HG02884 (cell line): Measurements from ENCODE around the gene PHLDB2.

ENCODE experiments used
- ATAC-seq: cut with Tn5 transposase; IDR thresholded peaks from one replicate; pipeline ENCODE4 v1.9.1; 2021; ENCODE audit warnings: mild to moderate bottlenecking, moderate library complexity; ENCODE audit not compliant: unreplicated experiment

The PHLDB2 gene

GRCh38 chr3:111986800-111987199, 127.7 kb downstream of the PHLDB2 start:
- ATAC-seq, result no peak

GRCh38 chr3:111989061-111989678, 130.1 kb downstream of the PHLDB2 start:
- ATAC-seq, result peak; percentile 94

- no peak for ATAC-seq
Measured at GRCh38 chr3:111993038-111993437, 134.0 kb downstream of the PHLDB2 start.

- ATAC-seq, result peak; percentile 40
Measured at GRCh38 chr3:111998636-111999483, 139.8 kb downstream of the PHLDB2 start, which contains the start of gene TAGLN3. Gene TAGLN3 (plus strand): TSS chr3:111998922. CDS start chr3:111999423, 501 bp downstream.

GRCh38 chr3:111999484-112000324, 140.6 kb downstream of the PHLDB2 start:
- no peak for ATAC-seq

GRCh38 chr3:112000367-112000771, 141.3 kb downstream of the PHLDB2 start:
- no peak for ATAC-seq

- ATAC-seq, result no peak
Measured at GRCh38 chr3:112000966-112001365, 141.9 kb downstream of the PHLDB2 start.

GRCh38 chr3:112001526-112001925, 142.5 kb downstream of the PHLDB2 start:
- ATAC-seq, result no peak

GRCh38 chr3:112002096-112002971, 143.3 kb downstream of the PHLDB2 start:
- no peak for ATAC-seq

- ATAC-seq, result no peak
Measured at GRCh38 chr3:112003321-112004080, 144.4 kb downstream of the PHLDB2 start.

- no peak for ATAC-seq
Measured at GRCh38 chr3:112004187-112004586, 145.1 kb downstream of the PHLDB2 start.

GRCh38 chr3:112004669-112005068, 145.6 kb downstream of the PHLDB2 start:
- no peak for ATAC-seq

- ATAC-seq, result no peak
Measured at GRCh38 chr3:112005091-112005672, 146.1 kb downstream of the PHLDB2 start.

- no peak for ATAC-seq
Measured at GRCh38 chr3:112007633-112008032, 148.6 kb downstream of the PHLDB2 start.

- no peak for ATAC-seq
Measured at GRCh38 chr3:112009670-112010069, 150.6 kb downstream of the PHLDB2 start.

- no peak for ATAC-seq
Measured at GRCh38 chr3:112010636-112011035, 151.6 kb downstream of the PHLDB2 start.

- no peak for ATAC-seq
Measured at GRCh38 chr3:112011376-112011940, 152.4 kb downstream of the PHLDB2 start.

- no peak for ATAC-seq
Measured at GRCh38 chr3:112012205-112012992, 153.3 kb downstream of the PHLDB2 start.
